ENCODE data around the gene KDM4C. TPM values are rescaled to one million over a fixed set of nuclear protein-coding genes. Genes with fewer than 3 reads are reported as not detected.

KDM4C gene
- total and polyA plus RNA-seq, 7 donors, result 16.4 to 33.5 (median 28.8) TPM

- H3K36me3 ChIP-seq, result peaks cover 0 to 9% (median 2%) of the 10 kb centered on the region in 4 donors
- intact Hi-C loops (cut with DNase I), result no loop called here
- no peak overlapping the region for H3K27ac ChIP-seq
- WGBS, 2 donors, result 87 to 90% methylated on average over 5 of the region's 5 CpGs
- DNase-seq, result no peak
- no peaks in the 10 kb centered on the region for H3K27me3 ChIP-seq
- no peak overlapping the region for H3K4me3 ChIP-seq
- no peaks in the 10 kb centered on the region for H3K9me3 ChIP-seq
- peaks cover 0 to 6% (median 0%) of the 10 kb centered on the region in 4 donors for H3K4me1 ChIP-seq
- TF ChIP-seq EP300 (IDR thresholded peaks at IDR 0.05) (no peak), POLR2A (IDR thresholded peaks at IDR 0.05) (no peak)
- TF ChIP-seq, protein P1, sequence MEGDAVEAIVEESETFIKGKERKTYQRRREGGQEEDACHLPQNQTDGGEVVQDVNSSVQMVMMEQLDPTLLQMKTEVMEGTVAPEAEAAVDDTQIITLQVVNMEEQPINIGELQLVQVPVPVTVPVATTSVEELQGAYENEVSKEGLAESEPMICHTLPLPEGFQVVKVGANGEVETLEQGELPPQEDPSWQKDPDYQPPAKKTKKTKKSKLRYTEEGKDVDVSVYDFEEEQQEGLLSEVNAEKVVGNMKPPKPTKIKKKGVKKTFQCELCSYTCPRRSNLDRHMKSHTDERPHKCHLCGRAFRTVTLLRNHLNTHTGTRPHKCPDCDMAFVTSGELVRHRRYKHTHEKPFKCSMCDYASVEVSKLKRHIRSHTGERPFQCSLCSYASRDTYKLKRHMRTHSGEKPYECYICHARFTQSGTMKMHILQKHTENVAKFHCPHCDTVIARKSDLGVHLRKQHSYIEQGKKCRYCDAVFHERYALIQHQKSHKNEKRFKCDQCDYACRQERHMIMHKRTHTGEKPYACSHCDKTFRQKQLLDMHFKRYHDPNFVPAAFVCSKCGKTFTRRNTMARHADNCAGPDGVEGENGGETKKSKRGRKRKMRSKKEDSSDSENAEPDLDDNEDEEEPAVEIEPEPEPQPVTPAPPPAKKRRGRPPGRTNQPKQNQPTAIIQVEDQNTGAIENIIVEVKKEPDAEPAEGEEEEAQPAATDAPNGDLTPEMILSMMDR (IDR thresholded peaks at IDR 0.05), result no peak
These were observed 126.3 kb downstream of the KDM4C start for GRCh38 chr9:6884101-6884500.

DNA sequence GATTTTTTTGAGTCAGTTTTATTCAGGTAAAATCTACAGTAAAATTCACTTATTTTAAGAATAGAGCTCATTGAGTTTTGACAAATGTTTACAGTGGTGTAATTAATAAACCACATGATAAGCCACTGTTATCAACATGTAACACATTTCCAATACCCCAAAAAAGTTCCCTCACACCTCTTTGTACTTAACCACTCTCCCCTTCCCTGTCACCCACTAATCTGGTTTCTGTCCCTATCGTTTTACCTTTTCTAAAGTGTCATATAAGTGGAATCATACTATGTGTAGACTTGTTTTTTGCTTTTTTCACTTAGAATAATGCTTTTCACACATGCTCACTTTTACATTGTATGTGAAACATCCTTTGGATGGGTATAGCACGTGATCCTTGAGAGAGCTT, 127.2 kb downstream of the KDM4C start:
- H3K27me3 ChIP-seq, result no peaks in the 10 kb centered on the region
- H3K4me1 ChIP-seq, result peaks cover 0 to 6% (median 0%) of the 10 kb centered on the region in 4 donors
- no peak overlapping the region for H3K4me3 ChIP-seq
- TF ChIP-seq EP300 (IDR thresholded peaks at IDR 0.05) (no peak), POLR2AphosphoS5 (IDR thresholded peaks at IDR 0.05) (no peak), POLR2A (IDR thresholded peaks at IDR 0.05) (no peak)
- TF ChIP-seq, protein P1 (IDR thresholded peaks at IDR 0.05), result no peak
- intact Hi-C loops (cut with DNase I), result no loop called here
- peaks cover 0 to 16% (median 5%) of the 10 kb centered on the region in 4 donors for H3K36me3 ChIP-seq
- no peak overlapping the region for H3K27ac ChIP-seq
- no peak for DNase-seq
- H3K9me3 ChIP-seq, result no peaks in the 10 kb centered on the region
- WGBS, 2 donors, result 90 to 91% methylated on average over 2 of the region's 2 CpGs

- 81 to 91% methylated on average over 2 of the region's 2 CpGs for WGBS, 2 donors
- Histone ChIP-seq H3K27me3 (no peaks in the 10 kb centered on the region), H3K36me3 (peaks cover 0 to 16% (median 3%) of the 10 kb centered on the region in 4 donors), H3K27ac (no peak overlapping the region), H3K4me1 (peaks cover 0 to 6% (median 0%) of the 10 kb centered on the region in 4 donors), H3K4me3 (no peak overlapping the region), H3K9me3 (no peaks in the 10 kb centered on the region)
- intact Hi-C loops (cut with DNase I), result no loop called here
- TF ChIP-seq POLR2AphosphoS5 (IDR thresholded peaks at IDR 0.05) (no peak), POLR2A (IDR thresholded peaks at IDR 0.05) (no peak), EP300 (IDR thresholded peaks at IDR 0.05) (no peak)
- TF ChIP-seq, protein P1 (IDR thresholded peaks at IDR 0.05), result no peak
- DNase-seq, result no peak
These were observed 129.3 kb downstream of the KDM4C start for GRCh38 chr9:6887051-6887450.

- TF ChIP-seq POLR2A (IDR thresholded peaks at IDR 0.05), result no peak
- TF ChIP-seq EP300 (IDR thresholded peaks at IDR 0.05), result no peak
- TF ChIP-seq POLR2AphosphoS5 (IDR thresholded peaks at IDR 0.05), result no peak
- TF ChIP-seq, protein P1 (IDR thresholded peaks at IDR 0.05), result no peak
- H3K27ac ChIP-seq, result no peak overlapping the region
- 92 to 94% methylated on average over 5 of the region's 5 CpGs for WGBS, 2 donors
- DNase-seq, result no peak
- H3K4me1 ChIP-seq, result no peaks in the 10 kb centered on the region
- H3K4me3 ChIP-seq, result no peak overlapping the region
- H3K36me3 ChIP-seq, result peaks cover 0 to 36% (median 9%) of the 10 kb centered on the region in 4 donors
- no peaks in the 10 kb centered on the region for H3K9me3 ChIP-seq
- no peaks in the 10 kb centered on the region for H3K27me3 ChIP-seq
- intact Hi-C loops (cut with DNase I), result no loop called here
These were observed 132.1 kb downstream of the KDM4C start for GRCh38 chr9:6889868-6890267.

Data from sigmoid colon (tissue), 7 donors.